Nephron progenitor cell (in vitro differentiated cells): Measurements from ENCODE around the gene NDUFA5.
"Not testable (repeated sequence)": the region's sequence is repeated elsewhere in the genome, so short reads cannot be mapped to it uniquely, and the experiment has no call there.

Source experiments
- DNase-seq: peaks from one replicate; pipeline ENCODE4 v3.0.0; 2021
- H3K27ac Mint-ChIP-seq: 2 replicates; pipeline ENCODE4 v1.8.0; 2021; ENCODE audit warnings: mild to moderate bottlenecking, moderate library complexity, mixed read lengths
- H3K27me3 Mint-ChIP-seq: 2 replicates; pipeline ENCODE4 v1.8.0; 2021; ENCODE audit warnings: mild to moderate bottlenecking, low read depth, mixed read lengths; ENCODE audit not compliant: poor library complexity
- H3K36me3 Mint-ChIP-seq: 2 replicates; pipeline ENCODE4 v1.8.0; 2021; ENCODE audit warnings: low read depth, mixed read lengths
- H3K4me1 Mint-ChIP-seq: 2 replicates; pipeline ENCODE4 v1.8.0; 2021; ENCODE audit warnings: mixed read lengths
- H3K4me3 Mint-ChIP-seq: 2 replicates; pipeline ENCODE4 v1.8.0; 2021; ENCODE audit warnings: mild to moderate bottlenecking, moderate library complexity, mixed read lengths
- H3K9me3 Mint-ChIP-seq: 2 replicates; pipeline ENCODE4 v1.8.0; 2021; ENCODE audit warnings: mild to moderate bottlenecking, moderate library complexity, mixed read lengths
- TF ChIP-seq, protein P1 (sequence below): fragments of 200-600 bp; sonication (generic); IDR thresholded peaks from 2 replicates; pipeline ENCODE4 v1.5.0; 2021; ENCODE audit warnings: antibody characterized with exemption

The NDUFA5 gene

DNA sequence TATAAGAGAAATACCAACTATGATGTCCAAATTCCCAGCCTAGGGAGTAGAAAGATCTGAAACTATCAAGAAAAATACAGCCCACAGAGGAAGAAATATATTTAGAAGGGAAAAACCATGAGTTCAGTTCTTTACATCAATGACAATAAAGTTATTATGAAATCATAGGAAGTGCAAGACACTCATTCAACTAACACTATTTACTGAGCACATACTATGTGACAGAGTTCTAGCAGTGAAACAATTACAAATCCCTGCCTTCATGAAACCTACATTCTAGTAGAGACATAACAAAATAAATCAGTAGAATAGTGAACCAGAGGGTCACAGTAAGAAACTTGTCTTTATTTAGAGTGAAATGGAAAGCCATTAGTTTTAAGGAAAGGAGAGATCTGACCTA lies 2.1 kb downstream of the NDUFA5 start:
- peaks cover 12% of the 10 kb centered on the region for H3K4me1 Mint-ChIP-seq
- TF ChIP-seq, protein P1, sequence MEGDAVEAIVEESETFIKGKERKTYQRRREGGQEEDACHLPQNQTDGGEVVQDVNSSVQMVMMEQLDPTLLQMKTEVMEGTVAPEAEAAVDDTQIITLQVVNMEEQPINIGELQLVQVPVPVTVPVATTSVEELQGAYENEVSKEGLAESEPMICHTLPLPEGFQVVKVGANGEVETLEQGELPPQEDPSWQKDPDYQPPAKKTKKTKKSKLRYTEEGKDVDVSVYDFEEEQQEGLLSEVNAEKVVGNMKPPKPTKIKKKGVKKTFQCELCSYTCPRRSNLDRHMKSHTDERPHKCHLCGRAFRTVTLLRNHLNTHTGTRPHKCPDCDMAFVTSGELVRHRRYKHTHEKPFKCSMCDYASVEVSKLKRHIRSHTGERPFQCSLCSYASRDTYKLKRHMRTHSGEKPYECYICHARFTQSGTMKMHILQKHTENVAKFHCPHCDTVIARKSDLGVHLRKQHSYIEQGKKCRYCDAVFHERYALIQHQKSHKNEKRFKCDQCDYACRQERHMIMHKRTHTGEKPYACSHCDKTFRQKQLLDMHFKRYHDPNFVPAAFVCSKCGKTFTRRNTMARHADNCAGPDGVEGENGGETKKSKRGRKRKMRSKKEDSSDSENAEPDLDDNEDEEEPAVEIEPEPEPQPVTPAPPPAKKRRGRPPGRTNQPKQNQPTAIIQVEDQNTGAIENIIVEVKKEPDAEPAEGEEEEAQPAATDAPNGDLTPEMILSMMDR: no peak
- H3K36me3 Mint-ChIP-seq: peaks cover 21% of the 10 kb centered on the region
- no peak for DNase-seq
- H3K9me3 Mint-ChIP-seq: no peaks in the 10 kb centered on the region
- H3K4me3 Mint-ChIP-seq: no peak overlapping the region
- H3K27me3 Mint-ChIP-seq: no peaks in the 10 kb centered on the region
- no peak overlapping the region for H3K27ac Mint-ChIP-seq

DNA sequence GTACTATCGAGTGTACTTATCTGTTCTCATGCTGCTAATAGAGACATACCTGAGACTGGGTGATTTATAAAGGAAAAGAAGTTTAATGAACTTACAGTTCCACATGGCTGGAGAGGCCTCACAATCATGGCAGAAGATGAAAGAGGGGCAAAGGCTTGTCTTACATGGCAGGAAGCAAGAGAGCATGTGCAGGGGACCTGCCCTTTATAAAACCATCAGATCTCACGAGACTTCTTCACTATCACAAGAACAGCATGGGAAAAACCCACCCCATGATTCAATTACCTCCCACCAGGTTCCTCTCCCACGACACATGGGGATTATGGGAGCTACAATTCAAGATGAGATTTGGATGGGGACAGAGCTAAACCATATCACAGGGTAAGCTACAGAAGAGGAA lies 4.5 kb downstream of the NDUFA5 start:
- Mint-ChIP-seq H3K9me3 (no peaks in the 10 kb centered on the region), H3K4me3 (no peak overlapping the region), H3K27me3 (no peaks in the 10 kb centered on the region), H3K36me3 (peaks cover 39% of the 10 kb centered on the region), H3K27ac (peak overlapping the region; percentile 68), H3K4me1 (peaks cover 12% of the 10 kb centered on the region)
- TF ChIP-seq, protein P1: no peak
- DNase-seq: no peak

DNA sequence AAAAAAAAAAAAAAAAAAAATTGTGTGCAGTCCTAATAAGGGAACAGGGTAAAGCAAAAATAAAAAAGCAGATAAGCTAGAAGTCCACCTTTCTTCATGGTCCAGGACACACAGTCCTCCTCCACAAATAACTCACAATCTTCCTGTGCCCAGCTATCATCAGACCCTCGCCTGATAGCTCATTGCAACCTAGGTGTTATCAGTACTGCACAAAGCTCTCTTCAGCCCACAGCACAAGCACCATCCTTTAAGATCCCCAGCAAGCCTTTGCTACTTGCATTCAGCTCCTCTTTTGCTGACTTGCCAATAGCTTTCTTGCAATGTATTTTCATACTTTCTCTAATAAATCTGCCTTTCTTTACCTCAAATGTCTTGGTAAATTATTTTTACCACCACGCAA lies 5.0 kb downstream of the NDUFA5 start:
- H3K36me3 Mint-ChIP-seq: peaks cover 40% of the 10 kb centered on the region
- H3K4me3 Mint-ChIP-seq: no peak overlapping the region
- peaks cover 12% of the 10 kb centered on the region for H3K4me1 Mint-ChIP-seq
- TF ChIP-seq, protein P1: no peak
- peak overlapping the region; percentile 68 for H3K27ac Mint-ChIP-seq
- no peaks in the 10 kb centered on the region for H3K27me3 Mint-ChIP-seq
- H3K9me3 Mint-ChIP-seq: no peaks in the 10 kb centered on the region
- no peak for DNase-seq

DNA sequence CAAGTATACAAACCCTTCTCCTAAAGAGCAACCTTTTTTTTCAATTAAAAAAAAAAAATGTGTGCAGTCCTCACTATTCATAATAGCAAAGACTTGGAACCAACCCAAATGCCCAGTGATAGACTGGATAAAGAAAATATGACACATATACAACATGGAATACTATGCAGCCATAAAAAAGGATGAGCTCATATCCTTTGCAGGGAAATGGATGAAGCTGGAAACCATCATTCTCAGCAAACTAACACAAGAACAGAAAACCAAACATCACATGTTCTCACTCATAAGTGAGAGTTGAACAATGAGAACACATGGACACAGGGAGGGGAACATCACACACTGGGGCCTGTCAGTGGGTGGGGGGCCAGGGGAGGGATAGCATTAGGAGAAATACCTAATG lies 5.5 kb downstream of the NDUFA5 start:
- H3K4me3 Mint-ChIP-seq, H3K27ac Mint-ChIP-seq, DNase-seq, H3K27me3 Mint-ChIP-seq, H3K9me3 Mint-ChIP-seq: not testable (repeated sequence)
- peaks cover 40% of the 10 kb centered on the region for H3K36me3 Mint-ChIP-seq
- H3K4me1 Mint-ChIP-seq: peaks cover 12% of the 10 kb centered on the region

DNA sequence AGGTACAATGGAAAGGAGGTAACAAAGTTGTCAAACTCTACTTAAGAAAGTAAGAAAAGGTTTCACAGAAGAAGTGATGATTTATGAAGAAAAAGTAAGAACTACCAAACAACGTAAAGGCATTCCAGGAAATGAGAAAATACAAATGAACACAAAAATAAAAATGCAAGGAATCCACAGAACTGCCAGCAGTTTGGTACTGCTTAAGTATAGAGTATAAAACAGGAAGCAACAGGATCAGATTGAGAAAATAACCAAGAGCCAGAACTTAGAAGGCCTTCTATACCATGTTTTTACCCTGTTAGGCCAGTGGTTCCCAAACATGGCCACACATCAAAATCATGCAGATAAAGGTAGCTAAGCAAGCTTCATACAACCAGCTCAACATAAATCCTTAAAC lies 9.2 kb downstream of the NDUFA5 start:
- Mint-ChIP-seq H3K4me1 (peaks cover 8% of the 10 kb centered on the region), H3K9me3 (no peaks in the 10 kb centered on the region), H3K36me3 (peaks cover 36% of the 10 kb centered on the region), H3K27me3 (no peaks in the 10 kb centered on the region), H3K4me3 (no peak overlapping the region), H3K27ac (no peak overlapping the region)
- TF ChIP-seq, protein P1: no peak
- no peak for DNase-seq

DNA sequence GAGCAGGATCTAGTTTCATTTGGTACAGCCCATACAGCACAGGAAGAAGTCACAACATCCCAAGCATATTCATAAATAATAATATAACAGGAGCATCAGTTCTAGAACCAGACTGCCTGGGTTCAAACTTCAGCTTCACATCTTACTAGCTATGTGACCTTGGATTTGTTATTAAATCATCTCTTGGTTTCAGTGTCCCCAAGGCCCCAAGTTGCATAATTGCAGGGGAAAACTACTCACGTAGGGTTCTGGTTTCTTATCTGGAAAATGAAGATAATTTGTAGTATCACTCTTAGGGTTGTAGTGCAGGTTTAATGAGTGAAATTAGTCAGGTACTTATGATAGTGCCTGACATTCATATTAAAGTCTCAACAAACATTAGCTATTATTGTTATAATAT lies 17.7 kb downstream of the NDUFA5 start:
- no peak for DNase-seq
- Mint-ChIP-seq H3K9me3 (no peaks in the 10 kb centered on the region), H3K27me3 (no peaks in the 10 kb centered on the region), H3K36me3 (peaks cover 12% of the 10 kb centered on the region), H3K4me1 (no peaks in the 10 kb centered on the region), H3K4me3 (no peak overlapping the region), H3K27ac (no peak overlapping the region)
- TF ChIP-seq, protein P1: no peak
